NCI-H2081 treated with DMSO at 0.1 percent for 48 hours (cell line): Measurements from ENCODE around the gene PLD2.
A peak's percentile ranks its signal among the peaks of the same experiment; 100 is the strongest.
"Not testable (repeated sequence)": the region's sequence is repeated elsewhere in the genome, so short reads cannot be mapped to it uniquely, and the experiment has no call there.

Source experiments
- DNase-seq: peaks from one replicate; lab custom pipeline; 2025; lab: John Stamatoyannopoulos, UW

Gene PLD2

GRCh38 chr17:4790705-4791088 lies 16.3 kb upstream of the PLD2 start:
- no peak for DNase-seq

GRCh38 chr17:4795168-4795567 lies 11.8 kb upstream of the PLD2 start:
- DNase-seq, result no peak

GRCh38 chr17:4796552-4796920 lies 10.4 kb upstream of the PLD2 start:
- DNase-seq, result no peak

GRCh38 chr17:4800462-4801196 lies 6.3 kb upstream of the PLD2 start:
- DNase-seq, result no peak

GRCh38 chr17:4802228-4802627 lies 4.7 kb upstream of the PLD2 start, which contains the start of gene C17orf114:
C17orf114 (minus strand) TSS chr17:4802328.
- no peak for DNase-seq

GRCh38 chr17:4806456-4806776 lies 536 bp upstream of the PLD2 start:
- DNase-seq, result no peak

- DNase-seq, result no peak
Measured at GRCh38 chr17:4807605-4808377, 839 bp downstream of the PLD2 start.

- DNase-seq, result no peak
Measured at GRCh38 chr17:4808378-4808767, 1.4 kb downstream of the PLD2 start.

- DNase-seq, result no peak
Measured at GRCh38 chr17:4810696-4811290, 3.8 kb downstream of the PLD2 start.

GRCh38 chr17:4811471-4811870 lies 4.5 kb downstream of the PLD2 start:
- no peak for DNase-seq

GRCh38 chr17:4812690-4813089 lies 5.7 kb downstream of the PLD2 start:
- no peak for DNase-seq

GRCh38 chr17:4815043-4815675 lies 8.2 kb downstream of the PLD2 start:
- no peak for DNase-seq

- DNase-seq, result no peak
Measured at GRCh38 chr17:4816826-4817225, 9.9 kb downstream of the PLD2 start.

GRCh38 chr17:4818276-4818675 lies 11.3 kb downstream of the PLD2 start:
- DNase-seq, result no peak

GRCh38 chr17:4822835-4823234 lies 15.9 kb downstream of the PLD2 start:
- no peak for DNase-seq

- DNase-seq, result no peak
Measured at GRCh38 chr17:4823373-4824089, 16.6 kb downstream of the PLD2 start.

GRCh38 chr17:4827399-4827798 lies 20.4 kb downstream of the PLD2 start:
- DNase-seq, result no peak

GRCh38 chr17:4832829-4833177 lies 25.9 kb downstream of the PLD2 start:
- not testable (repeated sequence) for DNase-seq

- DNase-seq, result peak; percentile 43
Measured at GRCh38 chr17:4833178-4833940, 26.4 kb downstream of the PLD2 start, which contains the start of gene MINK1. MINK1 (plus strand) TSS chr17:4833340; CDS start chr17:4833584, 244 bp downstream.

- DNase-seq, result no peak
Measured at GRCh38 chr17:4833941-4834680, 27.2 kb downstream of the PLD2 start.

GRCh38 chr17:4834681-4835020 lies 27.7 kb downstream of the PLD2 start:
- DNase-seq, result no peak
